GM18517 (cell line): ENCODE data around the gene CMSS1.

Experiments
- ATAC-seq: cut with Tn5 transposase; IDR thresholded peaks from one replicate; pipeline ENCODE4 v1.9.1; 2021; ENCODE audit warnings: mild to moderate bottlenecking, moderate library complexity; ENCODE audit not compliant: unreplicated experiment

CMSS1 gene

DNA sequence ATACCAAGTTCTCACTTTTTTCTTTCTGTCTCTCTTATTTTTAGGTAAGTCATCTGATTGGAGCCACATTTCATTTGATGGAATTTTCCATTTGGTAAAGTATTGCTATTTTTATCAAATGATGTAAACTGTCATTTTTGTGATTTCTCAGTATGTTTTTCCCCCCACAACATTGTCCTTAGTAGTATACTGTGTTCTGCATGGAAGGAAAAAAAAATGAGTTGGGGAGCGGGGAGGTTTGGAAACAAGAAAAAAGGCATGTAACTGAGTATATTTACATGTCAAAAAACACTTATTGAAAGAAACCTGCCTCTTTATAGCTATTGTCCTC lies 192.4 kb downstream of the CMSS1 start:
- ATAC-seq, result no peak

DNA sequence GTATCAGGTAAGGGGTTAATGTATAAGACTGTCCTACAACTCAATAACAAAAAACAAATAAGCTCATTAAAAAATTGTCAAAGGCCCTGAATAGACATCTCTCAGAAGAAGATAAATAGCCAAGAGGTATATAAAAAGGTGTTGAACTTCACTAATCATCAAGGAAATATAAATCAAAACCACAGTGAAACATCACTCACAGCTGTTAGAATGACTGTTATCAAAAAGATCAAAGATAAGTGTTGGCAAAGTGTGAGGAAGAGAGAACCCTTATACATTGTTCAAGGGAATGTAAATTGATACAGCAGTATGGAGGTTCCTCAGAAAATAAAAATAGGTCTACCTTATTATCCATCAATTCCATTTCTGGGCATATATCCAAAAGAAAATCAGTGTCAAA lies 201.1 kb downstream of the CMSS1 start:
- no peak for ATAC-seq

GRCh38 chr3:100019719-100020118 lies 202.1 kb downstream of the CMSS1 start:
- ATAC-seq, result no peak

- ATAC-seq, result no peak
Measured at GRCh38 chr3:100020876-100021644, 203.4 kb downstream of the CMSS1 start.

DNA sequence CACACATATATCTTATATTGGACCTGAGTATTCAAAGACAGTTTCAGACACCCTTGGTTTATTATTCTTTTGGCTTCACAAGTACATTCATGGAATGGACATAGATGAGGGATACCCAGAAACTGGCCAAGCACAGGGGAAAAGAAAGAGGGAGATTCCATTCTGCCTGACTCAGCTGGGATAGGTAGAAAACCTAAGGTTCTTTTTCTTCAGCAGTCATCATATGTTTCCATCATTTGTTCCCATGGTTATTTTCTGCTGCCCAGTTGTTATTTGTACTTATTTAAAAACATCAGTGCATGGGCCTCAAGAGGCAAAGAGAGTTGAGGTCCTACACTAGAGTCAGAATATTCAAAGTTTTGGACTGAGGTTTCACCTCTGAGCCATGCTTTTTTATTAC lies 204.8 kb downstream of the CMSS1 start:
- no peak for ATAC-seq

DNA sequence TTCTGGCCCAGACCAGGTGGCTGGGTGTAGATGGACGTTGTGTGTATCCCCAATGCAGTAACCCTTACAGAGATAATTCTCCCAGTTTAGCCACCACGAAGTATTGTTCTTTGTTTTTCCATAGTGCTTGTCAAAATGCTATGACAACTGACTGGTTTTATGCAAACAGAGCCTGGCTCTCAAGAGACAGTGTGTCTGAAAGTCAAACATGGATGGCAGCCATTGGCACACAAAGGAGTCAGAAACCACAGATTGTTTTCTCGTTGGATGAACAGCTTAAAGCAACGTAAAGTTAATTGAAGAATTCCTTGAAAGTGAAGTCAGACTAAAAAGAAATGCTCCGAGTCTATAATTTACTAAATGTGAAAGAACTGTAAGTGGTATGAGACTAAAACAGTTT lies 205.5 kb downstream of the CMSS1 start:
- no peak for ATAC-seq

- no peak for ATAC-seq
Measured at GRCh38 chr3:100023595-100023994, 205.9 kb downstream of the CMSS1 start.

- no peak for ATAC-seq
Measured at GRCh38 chr3:100024520-100025303, 207.1 kb downstream of the CMSS1 start.

DNA sequence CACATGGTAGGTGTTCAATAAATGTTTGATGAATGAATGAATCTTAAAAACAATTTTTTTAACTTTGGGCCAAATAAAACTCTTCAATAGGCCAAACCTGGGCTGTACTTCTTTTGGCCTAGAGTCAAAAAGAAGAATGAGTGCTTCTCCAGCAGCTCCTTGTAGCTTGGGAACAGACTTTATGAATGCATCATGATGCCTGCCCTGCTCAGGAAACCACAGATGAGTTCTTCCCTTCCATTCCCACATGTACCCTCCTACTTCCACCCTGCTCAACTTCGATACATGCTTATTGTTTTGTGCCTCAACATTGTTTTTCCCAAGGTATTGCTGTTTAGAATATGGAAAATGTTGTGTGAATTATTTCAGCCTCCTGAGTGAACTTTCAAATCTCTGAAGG lies 209.7 kb downstream of the CMSS1 start:
- no peak for ATAC-seq

DNA sequence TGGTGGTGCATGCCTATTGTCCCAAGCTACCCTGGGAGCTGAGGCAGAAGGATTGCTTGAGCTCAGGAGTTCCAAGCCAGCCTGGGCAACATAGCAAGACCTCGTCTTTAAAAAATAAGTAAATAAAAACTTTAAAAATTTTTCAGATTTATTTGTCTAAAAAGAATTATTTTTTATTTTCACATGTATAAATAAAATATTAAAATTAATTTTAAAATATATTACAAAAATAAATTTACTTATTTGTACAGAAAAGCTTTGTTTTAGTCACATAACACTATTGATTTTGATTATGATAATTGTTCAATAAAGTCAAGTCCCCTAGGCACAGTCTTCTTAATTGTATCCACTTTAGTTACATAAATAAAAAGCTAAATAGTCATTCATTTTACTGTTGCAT lies 211.4 kb downstream of the CMSS1 start:
- no peak for ATAC-seq

DNA sequence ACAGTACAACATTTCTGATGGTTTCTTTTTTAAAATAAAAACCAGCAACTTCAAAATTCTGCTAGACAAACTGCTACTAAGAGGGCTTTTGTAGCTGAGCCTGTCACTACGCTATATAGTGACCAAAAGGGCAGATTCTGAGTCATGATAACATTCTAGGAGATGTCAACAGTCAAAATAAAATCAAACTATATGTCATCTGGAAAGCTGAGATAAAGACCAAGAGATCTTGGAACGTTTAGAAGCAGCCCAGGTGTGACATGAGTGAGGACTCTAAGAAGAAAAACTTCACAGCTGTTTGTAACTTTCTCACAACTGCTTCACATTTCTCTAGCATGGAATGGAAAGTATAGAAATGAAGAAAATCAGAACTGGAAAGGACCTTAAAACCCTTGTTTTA lies 212.0 kb downstream of the CMSS1 start:
- ATAC-seq, result no peak

GRCh38 chr3:100030346-100030745 lies 212.7 kb downstream of the CMSS1 start:
- no peak for ATAC-seq

DNA sequence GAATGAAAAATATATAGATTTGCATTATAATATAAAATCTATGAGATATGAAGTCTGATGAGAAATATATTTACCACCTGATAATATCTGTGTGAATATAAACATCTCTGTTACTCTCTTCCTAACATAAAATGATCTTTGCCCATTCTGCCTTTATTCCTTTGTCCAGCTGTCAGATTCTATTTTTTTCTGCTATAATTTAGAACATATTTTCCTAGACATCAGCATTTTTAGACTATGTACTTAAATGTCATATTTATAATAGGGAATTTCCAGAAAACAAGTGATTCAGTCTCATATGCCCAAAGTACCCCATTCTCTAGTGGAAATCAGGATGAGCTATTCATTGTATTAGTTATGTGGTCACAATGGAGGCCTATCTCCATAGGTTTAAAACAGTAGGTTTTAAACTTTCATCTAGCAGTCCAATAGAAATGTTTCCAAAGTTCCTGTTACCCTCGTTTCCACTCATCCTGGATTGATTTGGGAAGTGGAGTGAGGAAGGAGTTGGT lies 213.3 kb downstream of the CMSS1 start:
- ATAC-seq, result no peak

- ATAC-seq, result no peak
Measured at GRCh38 chr3:100032243-100032642, 214.6 kb downstream of the CMSS1 start.

DNA sequence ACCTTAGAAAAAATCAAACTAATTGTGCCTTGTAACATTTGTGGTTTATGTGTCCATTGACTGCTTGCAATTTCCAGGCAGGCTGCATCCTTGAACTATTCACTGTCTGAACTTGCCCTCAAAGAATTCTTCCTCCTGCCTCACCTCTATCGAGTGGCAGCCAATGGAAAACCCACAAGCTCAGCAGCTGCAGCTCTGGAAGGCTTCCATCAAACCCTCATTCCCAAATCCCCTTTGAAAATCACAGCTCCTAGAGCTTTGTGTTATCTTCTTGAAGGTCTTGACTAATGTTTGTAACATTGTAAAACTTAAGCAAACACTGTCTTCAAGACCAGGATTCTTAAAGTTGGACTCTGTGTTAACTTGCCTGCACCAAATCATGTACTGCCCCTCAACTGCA lies 215.5 kb downstream of the CMSS1 start:
- ATAC-seq, result no peak

- ATAC-seq, result no peak
Measured at GRCh38 chr3:100033903-100034471, 216.3 kb downstream of the CMSS1 start.

- no peak for ATAC-seq
Measured at GRCh38 chr3:100039075-100039474, 221.4 kb downstream of the CMSS1 start.

GRCh38 chr3:100040451-100041225 lies 223.0 kb downstream of the CMSS1 start:
- ATAC-seq, result no peak

GRCh38 chr3:100041328-100041749 lies 223.7 kb downstream of the CMSS1 start:
- ATAC-seq, result no peak

GRCh38 chr3:100042166-100042981 lies 224.7 kb downstream of the CMSS1 start:
- no peak for ATAC-seq
